HG02763 (cell line): ENCODE measurements around the gene NCR2.

Experiments used
- ATAC-seq: cut with Tn5 transposase; IDR thresholded peaks from one replicate; pipeline ENCODE4 v1.9.1; 2021; ENCODE audit warnings: mild to moderate bottlenecking, moderate library complexity; ENCODE audit not compliant: unreplicated experiment

Gene NCR2

GRCh38 chr6:41356825-41357224 lies 21.4 kb downstream of the NCR2 start:
- ATAC-seq, result no peak

DNA sequence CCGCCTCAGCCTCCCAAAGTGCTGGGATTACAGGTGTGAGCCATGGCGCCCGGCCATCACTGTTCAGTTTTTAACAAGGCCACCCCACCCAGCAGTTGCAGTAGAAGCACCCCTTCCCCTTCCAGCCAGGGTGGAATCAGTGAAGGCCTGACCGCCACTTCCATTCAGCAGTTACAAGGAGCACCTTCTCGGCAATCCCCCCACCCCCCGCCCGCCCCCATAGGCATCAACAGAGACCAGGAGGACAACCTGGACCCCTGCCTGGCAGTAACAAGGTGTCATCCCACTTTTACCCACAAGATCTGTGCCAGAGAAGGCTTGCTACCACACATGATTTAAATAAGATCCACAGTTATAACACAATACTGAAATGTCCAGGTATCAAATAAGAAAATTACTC lies 23.1 kb downstream of the NCR2 start:
- no peak for ATAC-seq

DNA sequence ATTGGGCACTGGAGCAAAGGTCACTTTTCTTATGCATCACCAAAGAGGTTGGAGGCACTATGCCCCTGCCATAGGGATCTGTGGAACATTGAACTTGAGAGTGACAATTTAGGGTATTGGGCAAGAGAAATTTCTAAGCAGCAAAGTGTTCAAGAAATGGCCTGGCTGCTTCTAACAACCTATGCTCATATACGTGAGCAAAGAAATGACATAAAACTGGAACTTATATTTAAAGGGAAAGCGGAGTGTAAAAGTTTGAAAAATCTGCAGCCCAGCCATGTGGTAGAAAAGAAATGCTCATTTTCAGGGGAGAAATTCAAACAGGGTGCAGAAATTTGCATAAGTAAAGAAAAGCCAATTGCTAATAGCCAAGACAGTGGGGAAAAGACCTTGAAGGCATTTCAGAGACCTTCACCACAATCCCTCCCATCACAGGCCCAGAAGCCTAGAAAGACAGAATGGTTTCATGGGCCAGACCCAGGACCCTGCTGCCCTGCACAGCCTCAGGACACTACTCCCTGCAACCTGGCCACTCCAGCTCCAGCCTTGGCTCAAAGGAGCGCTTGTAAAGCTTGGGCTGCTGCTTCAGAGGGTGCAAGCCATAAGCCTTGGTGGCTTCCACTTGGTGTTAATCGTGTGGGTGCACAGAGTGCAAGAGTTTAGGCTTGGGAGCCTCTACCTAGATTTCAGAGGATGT lies 24.4 kb downstream of the NCR2 start:
- no peak for ATAC-seq

DNA sequence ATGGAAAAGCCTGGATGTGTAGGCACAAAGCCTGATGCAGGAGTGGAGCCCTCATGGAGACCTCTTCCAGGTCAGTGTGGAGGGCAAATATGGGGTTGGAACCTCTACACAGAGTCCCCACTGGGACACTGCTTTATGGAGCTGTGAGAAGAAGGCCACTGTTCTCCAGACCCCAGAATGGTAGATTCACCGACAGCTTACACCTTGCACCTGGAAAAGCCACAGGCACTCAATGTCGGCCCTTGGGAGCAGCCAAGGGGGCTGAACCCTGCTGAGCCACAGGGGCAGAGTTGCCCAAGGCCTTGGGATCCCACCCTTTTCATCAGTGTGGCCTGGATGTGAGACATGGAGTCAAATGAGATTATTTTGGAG lies 24.9 kb downstream of the NCR2 start:
- ATAC-seq, result no peak

DNA sequence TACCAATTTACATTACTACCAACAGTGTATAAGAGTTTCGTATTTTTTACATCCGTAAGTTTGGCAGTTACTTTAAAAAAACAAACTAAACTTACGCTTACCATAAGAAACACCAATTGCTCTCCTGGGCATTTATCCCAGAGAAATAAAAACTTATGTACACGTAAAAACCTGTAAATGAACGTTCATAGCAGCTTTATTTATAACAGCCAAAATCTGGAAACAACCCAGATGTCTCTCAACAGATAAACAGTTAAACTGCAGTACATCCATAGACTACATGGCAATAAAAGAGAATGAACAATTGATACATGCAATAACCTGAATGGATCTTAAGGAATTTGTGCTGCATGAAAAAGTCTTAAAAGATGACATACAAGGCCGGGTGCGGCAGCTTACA lies 30.7 kb downstream of the NCR2 start:
- no peak for ATAC-seq

GRCh38 chr6:41367061-41367460 lies 31.7 kb downstream of the NCR2 start:
- ATAC-seq, result no peak

DNA sequence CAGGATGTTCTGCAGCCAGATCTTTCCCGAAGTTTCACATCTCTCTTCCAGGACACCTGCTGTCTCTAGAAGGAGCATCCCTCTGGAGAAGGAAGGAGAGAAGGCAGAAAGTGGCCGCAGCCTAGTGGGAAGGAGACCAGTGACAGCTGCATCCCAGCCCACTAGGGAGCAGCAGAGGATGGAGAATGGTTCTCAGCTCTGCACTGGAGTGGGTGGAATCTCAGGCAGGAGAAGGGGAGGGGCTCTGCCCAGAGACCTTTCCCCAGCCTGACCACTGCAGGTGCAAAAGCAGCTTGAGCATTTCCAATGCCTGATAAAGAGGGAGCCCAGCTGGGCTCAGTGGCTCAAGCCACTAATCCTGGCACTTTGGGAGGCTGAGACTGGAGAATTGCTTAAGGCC lies 32.3 kb downstream of the NCR2 start:
- ATAC-seq, result no peak

GRCh38 chr6:41370488-41371111 lies 35.2 kb downstream of the NCR2 start:
- ATAC-seq, result no peak

DNA sequence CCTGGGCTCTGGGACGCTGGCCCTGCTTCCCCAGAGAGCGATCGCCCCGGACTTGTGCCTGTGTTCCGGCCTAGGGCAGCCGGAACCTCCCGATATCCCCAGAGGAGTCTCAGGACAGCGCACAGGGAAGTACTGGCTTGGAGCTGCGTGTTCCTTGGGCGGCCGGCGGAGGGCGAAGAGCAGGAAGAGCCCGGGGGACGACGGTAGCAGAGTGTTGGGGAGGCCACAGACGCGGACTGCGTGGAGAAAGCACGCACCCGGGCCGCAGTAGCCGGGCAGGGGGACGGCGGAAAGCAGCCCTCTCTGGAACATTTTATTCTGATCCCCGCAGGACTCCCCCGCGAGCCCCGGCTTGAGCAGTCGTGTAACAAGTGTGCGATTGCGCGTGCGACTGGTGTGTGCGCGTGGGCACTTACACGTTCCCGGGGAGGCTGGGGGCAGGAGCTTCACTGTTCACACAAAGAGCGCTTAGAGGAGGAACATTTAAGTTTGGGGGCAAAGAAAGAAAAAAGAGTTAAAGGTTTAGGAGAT lies 36.1 kb downstream of the NCR2 start:
- no peak for ATAC-seq

GRCh38 chr6:41371992-41372831 lies 36.8 kb downstream of the NCR2 start:
- ATAC-seq, result no peak

DNA sequence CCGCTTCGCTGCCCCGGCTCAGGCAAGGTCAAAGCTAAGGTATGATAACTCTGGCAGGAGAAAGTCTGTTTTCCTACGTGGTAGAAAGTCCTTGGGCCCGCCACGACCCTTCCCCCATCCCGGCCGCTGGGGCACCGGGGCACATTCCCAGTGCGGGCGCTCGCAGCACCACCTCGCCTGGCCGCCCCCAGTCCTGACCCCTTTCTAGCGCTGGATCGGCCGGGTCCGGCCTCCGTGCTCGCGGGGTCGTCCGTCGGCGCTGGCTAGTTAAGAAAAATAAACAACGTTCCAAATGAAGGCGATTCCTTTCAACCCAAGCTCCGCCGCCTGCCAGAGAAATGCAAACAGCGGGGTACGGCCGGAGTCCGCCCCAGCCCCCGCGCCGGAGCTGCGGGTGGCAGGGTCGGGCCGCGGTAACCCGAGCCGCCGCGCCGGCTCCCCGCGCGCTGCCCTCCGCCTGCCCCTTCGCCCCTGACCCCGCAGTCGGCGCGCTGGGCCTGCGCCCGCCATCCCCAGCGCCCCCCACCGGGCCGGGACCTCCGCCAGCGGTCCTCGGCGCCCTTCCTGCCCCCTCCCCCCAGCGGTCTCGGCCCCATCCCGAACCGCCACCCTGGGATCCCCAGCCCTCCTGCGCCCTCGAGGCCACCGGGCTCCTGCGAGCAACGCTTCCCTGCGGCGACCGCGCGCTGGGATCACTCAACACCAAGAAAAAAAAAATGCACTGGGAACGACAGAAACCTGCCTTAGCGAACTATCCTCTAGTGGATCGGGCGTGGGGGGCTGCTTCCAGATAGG lies 37.6 kb downstream of the NCR2 start:
- no peak for ATAC-seq

GRCh38 chr6:41373627-41373918 lies 38.2 kb downstream of the NCR2 start:
- no peak for ATAC-seq

DNA sequence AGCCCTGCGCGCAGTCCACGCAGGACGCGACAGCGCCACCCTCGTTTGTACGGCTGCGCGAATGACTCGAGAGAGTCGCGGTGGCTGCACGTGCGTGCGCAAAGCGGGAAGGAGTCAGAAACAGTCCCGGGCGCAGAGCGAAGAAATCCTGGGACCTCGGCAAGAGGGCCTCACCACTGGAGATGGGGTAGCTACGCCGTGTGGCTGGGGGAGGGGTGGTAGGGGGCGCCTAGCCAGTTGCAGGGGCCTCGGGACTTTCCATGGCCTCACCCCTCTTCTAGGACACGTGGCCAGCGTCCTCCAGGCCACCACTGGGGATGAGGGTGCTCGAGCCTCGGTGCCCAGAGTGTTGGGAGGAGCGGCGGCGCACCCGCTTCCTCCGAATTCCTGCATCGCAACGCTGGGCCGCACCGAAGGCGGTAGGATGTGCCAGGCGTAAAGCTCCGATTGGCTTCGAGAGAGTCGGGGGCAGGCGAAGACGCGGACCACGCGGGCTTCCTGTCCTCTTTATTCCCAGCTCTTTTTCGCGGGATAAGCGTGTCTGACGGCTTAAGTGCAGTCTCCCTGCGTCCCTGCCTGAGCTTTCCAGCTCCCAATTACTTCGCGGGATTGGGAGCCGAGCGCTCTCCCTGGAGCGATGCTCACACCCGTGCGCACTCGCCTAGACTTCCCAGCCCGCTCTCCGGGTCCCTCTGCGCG lies 38.7 kb downstream of the NCR2 start:
- no peak for ATAC-seq

DNA sequence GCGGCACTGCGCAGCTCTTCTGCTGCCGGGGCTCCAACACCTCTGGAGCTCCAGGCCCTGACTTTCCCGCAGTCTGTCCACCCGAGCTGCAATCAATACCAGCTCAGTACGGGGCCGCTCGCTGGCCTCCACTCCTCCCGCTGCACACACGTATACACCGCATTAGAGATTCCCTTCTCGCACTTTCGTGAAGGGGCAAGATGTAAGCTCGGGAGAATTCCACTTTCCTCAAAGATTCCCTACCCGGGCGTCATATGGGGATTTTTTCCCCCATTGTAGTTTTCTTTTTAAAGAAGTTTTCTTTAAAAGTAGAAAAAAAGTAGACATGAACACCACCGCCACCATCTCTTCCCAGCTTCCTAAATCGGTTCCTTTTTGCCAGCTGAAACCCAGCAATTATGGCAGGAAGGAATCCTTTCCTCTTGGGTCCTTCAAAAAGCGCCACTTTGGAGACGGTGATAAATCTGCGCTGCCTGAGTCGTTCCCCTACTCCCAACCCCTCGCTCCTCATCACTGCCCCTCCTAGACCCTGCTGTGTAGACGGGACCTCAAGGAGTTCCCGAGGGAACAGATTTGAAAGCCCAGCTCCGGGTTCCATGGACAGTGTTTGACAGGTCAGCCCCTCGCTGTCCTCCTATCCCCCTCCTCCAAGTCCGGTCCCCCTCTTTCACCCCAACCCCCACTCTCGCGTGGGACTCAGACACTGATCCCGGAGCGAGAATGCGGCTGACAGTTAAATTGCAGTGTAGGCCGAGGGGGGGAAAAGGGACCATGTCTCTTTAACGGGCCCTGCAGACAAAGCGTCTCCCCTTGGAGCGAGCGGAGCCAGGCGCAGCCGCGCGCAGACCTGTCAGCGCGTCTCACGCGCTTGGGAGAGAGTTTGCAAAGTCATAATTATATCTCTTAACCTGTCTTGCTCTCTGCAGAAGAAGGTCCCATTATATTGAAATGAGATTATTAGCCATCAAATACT lies 39.5 kb downstream of the NCR2 start:
- ATAC-seq, result no peak

DNA sequence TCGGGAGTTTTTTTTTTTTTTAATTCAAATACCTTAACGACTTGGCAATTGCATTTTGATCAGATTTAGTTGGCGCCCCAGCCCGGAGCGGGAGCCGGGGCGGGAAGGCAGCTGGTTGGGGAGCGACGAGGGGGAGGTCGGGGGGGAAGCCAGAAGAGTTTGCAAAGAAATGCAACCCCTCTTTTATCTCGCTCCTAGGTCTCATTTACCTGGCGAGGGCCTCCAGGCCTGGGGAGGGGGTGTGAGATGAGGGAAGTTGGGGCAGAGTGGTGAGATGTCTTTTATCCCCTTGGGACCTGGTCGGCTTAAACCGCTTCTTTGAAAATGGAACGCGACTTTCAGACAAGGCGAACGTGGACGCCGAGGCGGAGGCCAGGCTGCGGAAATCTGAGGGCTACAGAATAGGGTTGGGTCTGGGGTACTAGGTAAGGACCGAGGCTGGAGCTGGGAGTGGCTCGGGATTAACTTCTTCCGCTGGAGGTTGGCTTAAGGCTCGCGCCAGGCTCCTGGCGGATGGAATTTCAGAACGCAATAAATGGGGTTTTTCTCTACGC lies 40.3 kb downstream of the NCR2 start:
- ATAC-seq, result no peak

DNA sequence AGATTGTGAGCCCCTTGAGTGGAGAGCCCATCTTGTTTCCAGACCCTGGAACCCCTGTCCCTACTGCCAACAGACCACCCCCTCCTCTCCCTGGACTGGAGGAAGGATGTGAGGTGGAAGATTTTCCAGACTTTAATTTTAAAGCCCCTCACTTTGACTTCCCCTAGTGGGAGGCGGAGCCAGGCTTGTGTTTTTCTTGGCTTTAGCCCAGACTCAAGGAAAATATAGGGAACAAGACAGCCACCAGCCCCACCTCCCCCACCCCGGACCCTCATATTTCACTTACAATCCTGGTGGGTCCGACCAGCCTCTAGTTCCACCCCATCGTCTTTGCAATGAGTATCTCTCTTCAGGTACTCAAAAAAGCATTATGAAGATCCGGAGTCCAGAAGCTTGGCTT lies 40.8 kb downstream of the NCR2 start:
- ATAC-seq, result no peak

DNA sequence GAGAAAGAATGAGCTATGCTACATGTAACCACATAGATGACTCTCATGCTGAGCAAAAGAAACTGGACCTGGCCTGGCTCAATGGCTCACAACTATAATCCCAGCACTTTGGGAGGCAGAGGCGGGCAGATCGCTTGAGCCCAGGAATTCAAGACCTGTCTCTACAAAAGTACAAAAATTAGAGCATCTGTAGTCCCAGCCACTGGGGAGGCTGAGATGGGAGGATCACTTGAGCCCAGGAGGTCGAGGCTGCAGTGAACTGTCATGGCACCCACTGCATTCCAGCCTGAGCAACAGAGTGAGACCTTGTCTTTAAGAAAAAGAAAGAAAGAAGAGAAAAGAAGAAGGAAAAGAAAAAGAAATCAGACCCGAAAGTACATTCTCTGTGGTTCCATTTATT lies 41.7 kb downstream of the NCR2 start:
- no peak for ATAC-seq

- no peak for ATAC-seq
Observed at GRCh38 chr6:41379306-41379705, 43.9 kb downstream of the NCR2 start.

DNA sequence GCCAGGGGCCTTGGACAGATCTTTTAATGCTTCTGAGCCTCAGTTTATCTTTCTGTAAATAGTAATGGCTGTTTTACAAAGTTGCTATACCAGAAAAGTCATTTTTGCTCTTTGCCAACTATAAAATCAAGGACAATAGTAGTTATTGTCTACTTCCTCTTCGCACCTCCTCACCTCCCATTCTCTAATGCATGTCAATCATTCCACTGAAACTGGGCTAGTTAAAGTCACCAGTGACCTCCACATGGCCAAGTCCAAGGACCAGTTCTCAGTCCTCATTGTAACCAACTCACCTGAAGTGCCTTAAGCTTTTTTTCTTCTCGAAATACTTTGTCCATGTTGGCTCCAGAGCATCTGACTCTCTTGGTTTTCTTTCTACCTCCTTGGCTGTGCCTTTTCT lies 51.2 kb downstream of the NCR2 start:
- no peak for ATAC-seq
